Cortex of kidney (tissue), 1 donor: Measurements from ENCODE around the gene EYS.
"Not testable (repeated sequence)": the region's sequence is repeated elsewhere in the genome, so short reads cannot be mapped to it uniquely, and the experiment has no call there.

Source experiments
- DNase-seq: peaks from one replicate; lab custom pipeline; 2025; lab: John Stamatoyannopoulos, UW

EYS gene

GRCh38 chr6:65081756-65082155 is 625.3 kb downstream of the EYS start:
- DNase-seq: no peak

GRCh38 chr6:65075705-65076230 is 631.3 kb downstream of the EYS start:
- no peak for DNase-seq

GRCh38 chr6:65072500-65072899 is 634.5 kb downstream of the EYS start:
- no peak for DNase-seq

- no peak for DNase-seq
Measured at GRCh38 chr6:65071480-65071879, 635.5 kb downstream of the EYS start.

GRCh38 chr6:65064844-65065243 is 642.2 kb downstream of the EYS start:
- no peak for DNase-seq

GRCh38 chr6:65059568-65059967 is 647.5 kb downstream of the EYS start:
- no peak for DNase-seq

GRCh38 chr6:65055545-65055944 is 651.5 kb downstream of the EYS start:
- DNase-seq: no peak

- no peak for DNase-seq
Measured at GRCh38 chr6:65052626-65053025, 654.4 kb downstream of the EYS start.

- no peak for DNase-seq
Measured at GRCh38 chr6:65045801-65046200, 661.2 kb downstream of the EYS start.

- no peak for DNase-seq
Measured at GRCh38 chr6:65014006-65014405, 693.0 kb downstream of the EYS start.

GRCh38 chr6:65006788-65007187 is 700.2 kb downstream of the EYS start:
- no peak for DNase-seq

GRCh38 chr6:65004283-65004682 is 702.7 kb downstream of the EYS start:
- no peak for DNase-seq

- not testable (repeated sequence) for DNase-seq
Measured at GRCh38 chr6:65002882-65003281, 704.1 kb downstream of the EYS start.

GRCh38 chr6:65000815-65001214 is 706.2 kb downstream of the EYS start:
- no peak for DNase-seq

GRCh38 chr6:64998204-64998603 is 708.8 kb downstream of the EYS start:
- DNase-seq: no peak

- no peak for DNase-seq
Measured at GRCh38 chr6:64996301-64996700, 710.7 kb downstream of the EYS start.

- DNase-seq: no peak
Measured at GRCh38 chr6:64990652-64991304, 716.2 kb downstream of the EYS start.

- DNase-seq: no peak
Measured at GRCh38 chr6:64988148-64988547, 718.9 kb downstream of the EYS start.

GRCh38 chr6:64987066-64987465 is 720.0 kb downstream of the EYS start:
- no peak for DNase-seq

- DNase-seq: no peak
Measured at GRCh38 chr6:64985726-64986125, 721.3 kb downstream of the EYS start.

GRCh38 chr6:64984948-64985347 is 722.1 kb downstream of the EYS start:
- DNase-seq: no peak

- DNase-seq: no peak
Measured at GRCh38 chr6:64983089-64983488, 723.9 kb downstream of the EYS start.

GRCh38 chr6:64973142-64973541 is 733.9 kb downstream of the EYS start:
- no peak for DNase-seq

GRCh38 chr6:64969139-64969538 is 737.9 kb downstream of the EYS start:
- no peak for DNase-seq
